M059J (cell line): ENCODE measurements around the gene CAMKK2. TPM values are rescaled to one million over a fixed set of nuclear protein-coding genes. Genes with fewer than 3 reads are reported as not detected.
"Not testable (repeated sequence)": the region's sequence is repeated elsewhere in the genome, so short reads cannot be mapped to it uniquely, and the experiment has no call there.

Experiments used
- DNase-seq: peaks from one replicate; pipeline ENCODE4 v3.0.0-alpha.2; 2012; ENCODE audit warnings: low read depth
- total RNA-seq: library from RNA; depleted of rRNA; stranded (reverse); fragments of >200 nt; shearing (Covaris generic); gene quantifications from 2 replicates; pipeline ENCODE4 v1.2.3, GENCODE V29; 2014

Gene CAMKK2
- total RNA-seq, 1 experiment from 2014 or later = 7.3 TPM

DNA sequence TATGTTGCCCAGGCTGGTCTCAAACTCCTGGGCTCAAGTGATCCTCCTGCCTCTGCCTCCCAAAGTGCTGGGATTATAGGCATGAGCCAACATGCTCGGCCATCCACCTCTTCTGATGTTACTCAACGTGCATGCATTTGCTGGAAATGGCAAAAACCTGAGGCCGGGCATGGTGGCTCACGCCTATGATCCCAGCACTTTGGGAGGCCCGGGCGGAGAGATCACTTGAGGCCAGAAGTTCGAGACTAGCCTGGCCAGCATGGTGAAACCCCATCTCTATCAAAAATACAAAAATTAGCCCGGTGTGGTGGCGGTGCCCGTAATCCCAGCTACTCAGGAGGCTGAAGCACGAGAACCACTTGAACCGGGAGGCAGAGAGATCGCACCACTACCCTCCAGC lies 1.9 kb upstream of the CAMKK2 start:
- DNase-seq = not testable (repeated sequence)

DNA sequence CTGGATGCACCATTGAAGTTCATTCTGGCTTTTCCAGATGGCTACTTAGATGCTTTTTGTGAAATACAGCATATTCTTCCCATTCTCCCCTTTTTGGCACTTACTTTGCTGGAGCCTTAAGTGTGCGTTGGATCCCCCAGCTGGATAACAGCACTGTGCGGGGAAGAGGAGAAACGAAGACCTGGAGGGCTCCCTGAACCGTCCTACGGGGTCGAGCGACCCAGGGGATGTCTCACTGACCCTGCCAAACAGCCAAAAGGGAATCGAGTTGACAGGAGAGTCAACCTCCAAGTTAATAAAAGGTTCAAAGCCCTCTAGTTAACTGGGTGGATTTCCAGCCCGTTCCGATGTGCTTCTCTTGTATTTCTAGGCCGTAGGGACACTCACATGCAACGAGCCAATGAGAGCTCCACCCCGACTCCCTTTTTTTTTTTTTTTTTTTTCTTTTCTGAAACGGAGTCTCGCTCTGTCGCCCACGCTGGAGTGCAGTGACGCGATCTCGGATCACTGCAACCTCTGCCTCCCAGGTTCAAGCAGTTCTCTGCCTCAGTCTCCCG lies 1.0 kb upstream of the CAMKK2 start:
- peak; percentile 8 for DNase-seq

DNA sequence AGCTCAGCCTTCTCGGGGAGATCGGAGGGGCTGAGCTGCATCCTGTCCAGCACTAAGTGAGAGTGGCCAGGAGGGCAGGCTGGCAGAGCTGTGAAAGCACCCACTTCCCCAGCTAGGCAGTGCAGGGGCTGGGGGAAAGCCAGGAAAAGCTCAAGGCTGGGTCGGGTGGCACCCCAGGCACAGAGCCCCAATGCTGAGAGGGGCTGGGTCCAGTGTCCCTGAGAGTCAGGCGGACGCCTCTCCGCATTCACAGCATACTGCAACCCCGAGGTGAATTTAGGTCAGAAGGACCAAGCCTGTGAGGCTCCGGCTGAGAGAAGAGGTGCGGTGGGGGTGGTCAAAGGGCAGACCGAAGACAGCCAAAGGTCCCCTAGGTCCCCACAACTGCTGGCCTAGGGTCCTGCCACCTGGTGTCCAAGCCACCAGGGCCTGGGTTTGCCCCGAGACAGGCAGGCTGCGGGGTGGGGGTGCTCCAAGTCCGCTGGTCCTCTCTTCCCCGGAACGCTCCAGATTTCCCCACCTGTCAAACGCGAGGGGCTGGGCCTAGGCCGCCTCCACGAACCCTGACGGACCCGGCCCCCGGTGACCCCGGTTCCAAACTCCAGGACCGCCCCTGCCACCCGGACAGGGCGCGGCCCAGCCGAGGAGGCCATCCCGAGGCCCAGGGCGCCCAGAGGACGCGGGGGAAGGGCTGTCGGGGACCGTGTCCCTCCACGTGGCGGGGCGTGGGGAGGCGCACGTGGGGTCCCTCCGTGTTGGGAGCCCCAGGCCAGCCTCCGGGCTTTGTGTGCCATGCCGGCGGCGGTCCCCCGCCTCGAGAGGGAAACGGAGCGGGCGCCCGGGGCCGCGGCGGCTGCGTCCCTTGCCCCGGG lies 527 bp downstream of the CAMKK2 start:
- peak; percentile 10 for DNase-seq

DNA sequence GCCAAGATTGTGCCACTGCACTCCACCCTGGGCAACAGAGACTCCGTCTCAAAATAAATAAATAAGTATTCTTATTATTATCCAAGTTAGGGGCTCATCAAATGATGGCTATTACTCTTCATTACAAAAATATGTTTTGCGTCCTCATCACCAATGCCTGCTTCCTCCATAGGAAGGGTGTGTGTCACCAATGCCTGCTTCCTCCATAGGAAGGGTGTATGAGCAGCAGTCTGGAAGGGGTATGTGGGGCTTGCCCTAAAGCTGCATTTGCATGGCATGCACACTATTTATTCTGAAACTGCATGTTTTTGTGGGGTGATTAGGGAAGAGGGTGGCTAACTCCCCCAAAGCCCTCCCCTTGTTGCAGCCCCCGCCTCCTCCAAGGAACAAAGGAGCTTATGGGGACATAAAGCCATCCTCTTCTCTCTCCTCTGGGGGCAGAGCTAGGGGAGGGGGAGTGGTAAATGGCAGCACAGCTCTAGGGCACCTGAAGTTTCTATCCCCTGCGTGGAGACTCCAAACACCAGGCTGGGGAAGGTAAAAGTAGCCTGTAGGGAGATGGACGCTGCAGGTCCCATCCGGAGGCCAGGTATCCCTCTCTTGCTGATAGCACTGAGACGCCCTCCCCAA lies 1.3 kb downstream of the CAMKK2 start:
- no peak for DNase-seq

DNA sequence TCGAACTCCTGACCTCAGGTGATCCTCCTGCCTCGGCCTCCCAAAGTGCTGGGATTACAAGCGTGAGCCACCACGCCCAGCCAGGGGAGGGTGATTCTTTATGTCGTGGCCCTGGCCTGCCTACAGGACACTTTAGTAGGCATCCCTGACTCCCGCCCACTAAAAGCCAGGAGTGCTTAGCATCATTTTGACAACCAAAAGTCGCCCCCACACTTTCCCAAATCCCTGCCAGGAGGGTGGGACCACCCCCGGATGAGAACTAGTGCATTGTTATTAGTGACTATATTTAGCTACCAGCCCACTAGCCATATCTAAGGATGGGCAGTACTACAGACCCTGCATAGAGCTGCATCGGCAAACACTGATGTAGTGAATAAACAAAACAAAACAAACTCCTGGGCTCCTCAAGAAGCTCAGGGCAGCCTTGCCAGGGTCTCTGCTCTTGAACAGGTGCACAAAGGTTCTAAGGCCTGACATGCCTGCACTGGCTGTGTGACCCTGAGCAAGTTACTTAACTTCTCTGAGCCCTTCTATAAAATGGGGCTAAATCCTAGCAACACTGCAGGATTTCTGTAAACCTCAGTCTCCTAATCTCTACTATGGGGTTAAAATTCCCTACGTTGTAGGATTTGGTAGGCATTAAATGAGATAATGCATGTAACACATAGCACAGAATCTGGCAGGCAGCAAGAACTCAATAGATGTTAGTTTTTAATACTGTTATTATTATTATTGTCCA lies 2.2 kb downstream of the CAMKK2 start:
- no peak for DNase-seq

DNA sequence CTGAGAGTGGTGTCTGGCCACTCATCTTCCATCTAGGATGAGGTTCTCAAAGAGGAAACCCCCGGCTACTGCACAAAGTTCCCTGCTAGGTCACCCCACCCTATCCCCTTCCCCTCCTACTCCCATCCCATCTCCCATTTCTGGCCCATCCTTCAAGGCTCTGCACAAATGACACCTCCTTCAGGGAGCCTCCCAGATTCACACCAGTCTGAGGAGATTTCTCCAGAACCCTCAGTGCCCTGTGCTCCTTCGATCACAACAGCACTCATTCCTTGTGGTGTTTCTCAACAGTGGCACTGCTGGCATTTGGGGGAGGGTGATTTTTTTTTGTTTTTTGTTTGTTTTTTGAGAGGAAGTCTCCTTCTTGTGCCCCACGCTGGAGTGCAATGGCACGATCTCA lies 2.9 kb downstream of the CAMKK2 start:
- DNase-seq = no peak

DNA sequence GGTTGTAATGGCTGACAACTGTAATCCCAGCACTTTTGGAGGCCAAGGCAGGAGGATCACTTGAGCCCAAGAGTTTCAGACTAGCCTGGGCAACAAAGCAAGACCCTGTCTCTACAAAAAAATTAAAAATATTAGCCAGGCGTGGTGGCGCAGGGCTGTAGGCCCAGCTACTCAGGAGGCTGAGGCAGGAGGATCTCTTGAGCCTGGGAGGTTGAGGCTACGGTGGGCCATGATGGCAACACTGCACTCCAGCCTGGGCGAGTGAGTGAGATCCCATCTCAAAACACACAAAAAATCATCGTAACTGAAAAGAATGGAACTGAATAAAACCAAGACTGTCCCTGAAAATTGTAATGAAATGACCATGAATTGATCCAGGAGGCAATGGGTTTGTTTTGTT lies 6.1 kb downstream of the CAMKK2 start:
- no peak for DNase-seq

DNA sequence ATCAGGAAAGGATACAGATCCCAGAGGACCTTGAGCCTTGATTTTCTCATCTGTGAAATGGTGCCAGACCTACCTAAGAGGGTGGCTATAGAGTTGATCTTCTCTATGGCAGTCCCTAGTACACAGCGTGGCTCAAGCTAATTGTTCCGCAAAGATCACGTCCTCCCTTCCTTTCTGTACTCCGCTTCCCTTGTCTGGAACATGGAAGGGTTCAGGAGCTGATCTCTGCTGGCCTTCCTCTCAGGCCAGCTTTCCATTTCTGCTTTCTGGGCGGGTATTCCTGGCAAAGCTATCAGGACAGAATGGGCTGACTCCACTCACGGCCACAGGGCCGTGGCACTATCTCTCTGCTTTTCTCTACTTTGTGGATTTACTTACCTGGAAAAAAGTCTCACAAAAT lies 6.5 kb downstream of the CAMKK2 start:
- no peak for DNase-seq

DNA sequence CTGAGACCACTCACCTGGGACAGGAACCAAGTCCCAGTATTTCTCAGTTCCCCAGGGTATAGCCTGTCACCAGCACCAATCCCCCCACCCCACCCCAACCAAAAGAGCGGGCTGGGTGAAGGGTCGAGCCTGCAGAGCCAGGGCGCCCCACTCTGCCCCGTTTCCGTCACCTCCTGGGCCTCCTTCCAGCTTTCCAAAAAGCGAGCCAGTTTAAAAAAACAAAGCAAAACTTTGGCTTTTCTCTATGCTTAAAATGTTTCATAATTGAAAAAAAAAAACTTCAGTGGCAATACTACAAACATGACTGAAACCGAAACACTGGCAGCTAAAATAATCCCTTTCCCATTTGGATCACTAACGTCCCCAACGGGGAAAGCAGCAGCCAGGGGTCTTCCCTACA lies 7.5 kb downstream of the CAMKK2 start:
- no peak for DNase-seq

DNA sequence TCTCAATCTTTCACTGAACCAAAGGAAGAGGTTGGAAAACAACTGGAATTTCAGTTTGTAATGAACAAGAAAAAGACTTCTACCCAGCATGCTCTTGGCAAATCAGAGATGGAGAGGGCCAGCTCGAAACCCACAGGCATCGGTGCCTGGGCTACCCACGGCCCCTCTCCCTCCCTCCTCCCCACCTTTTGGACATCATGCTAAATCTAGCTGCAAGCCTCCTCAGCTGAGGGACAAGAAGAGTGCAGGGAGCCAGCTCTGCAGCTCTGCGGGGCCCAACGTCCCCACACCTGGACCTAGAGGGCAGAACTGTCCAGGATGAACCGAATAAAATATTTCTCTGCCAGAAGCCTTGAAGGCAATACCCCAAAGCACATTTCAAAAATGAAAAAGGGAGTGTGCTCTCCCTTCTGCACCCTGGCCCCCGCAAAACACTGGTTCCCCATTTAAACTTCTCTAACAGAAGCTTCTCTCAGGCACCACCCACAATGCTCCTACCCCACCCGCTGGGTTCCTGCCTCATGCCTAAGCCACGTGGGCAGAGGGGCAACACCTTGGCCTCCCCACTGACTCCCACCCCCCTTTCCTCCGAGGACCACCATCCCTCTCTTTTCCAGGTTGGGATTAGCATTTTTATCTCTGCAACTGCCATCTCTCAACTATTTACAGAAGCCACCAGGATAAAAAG lies 8.2 kb downstream of the CAMKK2 start:
- DNase-seq = no peak

DNA sequence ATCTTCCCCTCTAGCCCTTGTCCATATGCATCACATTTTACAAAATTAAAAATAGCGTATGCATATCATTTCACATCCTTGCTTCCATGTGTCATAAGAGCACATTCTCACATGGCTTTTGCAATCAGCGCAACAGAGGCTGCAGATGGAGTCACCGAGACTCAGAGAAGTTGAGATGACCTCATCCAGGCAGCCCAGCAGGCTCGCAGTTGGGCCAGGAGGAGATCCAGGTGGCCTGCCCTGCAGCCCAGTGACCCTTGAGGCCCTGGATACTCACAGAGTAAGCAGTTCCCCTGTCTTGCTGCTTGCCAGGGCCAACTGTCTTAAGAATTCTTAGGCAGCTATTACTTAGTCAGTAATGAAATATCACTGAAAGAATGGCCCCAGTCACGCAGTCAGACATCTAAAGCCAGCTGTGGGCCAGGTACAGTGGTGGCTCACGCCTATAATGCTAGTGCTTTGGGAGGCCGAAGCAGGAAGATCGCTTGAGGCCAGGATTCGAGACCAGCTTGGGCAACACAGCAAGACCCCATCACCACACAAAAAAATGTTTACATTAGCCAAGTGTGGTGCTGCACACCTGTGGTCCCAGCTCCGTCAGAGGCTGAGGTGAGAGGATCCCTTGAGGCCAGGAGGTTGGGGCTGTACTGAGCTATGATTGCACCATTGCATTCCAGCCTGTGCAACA lies 9.1 kb downstream of the CAMKK2 start:
- DNase-seq = no peak

DNA sequence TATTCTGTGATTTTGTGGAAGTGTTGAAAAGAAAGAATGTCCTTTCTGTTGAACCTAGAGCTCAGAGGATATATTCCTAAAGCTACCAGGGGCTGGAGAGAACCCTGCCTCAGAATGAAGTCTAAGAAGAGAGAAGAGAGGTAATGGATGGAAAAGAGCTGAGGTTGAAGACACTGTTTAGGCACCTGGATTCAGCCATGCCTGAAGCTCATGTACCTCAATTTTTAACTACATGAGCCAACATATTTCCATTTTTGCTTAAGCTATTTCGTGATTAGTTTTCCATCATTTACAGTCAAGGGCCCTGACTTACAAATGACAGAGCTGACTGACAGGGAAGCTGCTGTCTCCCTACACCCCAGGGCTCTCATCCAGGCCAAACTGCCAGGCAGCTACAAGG lies 10.7 kb downstream of the CAMKK2 start:
- no peak for DNase-seq

DNA sequence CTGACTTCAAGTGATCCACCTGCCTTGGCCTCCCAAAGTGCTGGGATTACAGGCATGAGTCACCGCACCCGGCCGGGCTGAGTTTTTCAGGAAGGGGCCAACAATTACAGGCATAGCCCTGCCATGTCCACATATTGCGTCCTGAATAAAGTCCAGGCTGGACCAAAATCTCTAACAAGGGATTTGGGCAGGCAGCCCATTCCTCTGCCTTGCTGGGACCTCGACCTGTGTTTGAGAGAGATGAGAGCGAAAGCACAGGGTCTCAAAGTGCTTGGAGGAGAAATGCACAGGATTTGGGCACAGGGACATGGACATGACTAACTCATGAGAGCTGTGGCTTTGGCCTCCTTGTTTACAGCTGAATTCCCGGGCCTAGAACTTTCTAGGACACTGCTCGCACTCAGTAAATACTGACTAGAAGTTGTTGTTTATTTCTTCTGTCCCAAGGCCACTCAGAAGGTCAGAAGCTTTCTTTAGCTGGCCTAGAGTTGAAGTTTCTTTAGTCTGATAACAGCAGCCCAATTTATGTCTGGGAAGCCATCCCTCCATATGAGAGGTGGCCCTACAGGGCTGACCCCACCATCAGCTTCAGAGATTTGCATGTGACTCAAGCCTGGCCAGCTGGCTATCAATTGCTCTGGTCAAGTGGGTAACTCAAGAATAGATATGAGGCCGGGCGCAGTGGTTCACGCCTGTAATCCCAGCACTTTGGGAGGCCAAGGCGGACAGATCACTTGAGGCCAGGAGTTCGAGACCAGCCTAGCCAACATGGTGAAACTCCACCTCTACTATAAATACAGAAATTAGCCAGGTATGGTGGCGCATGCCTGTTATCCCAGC lies 11.7 kb downstream of the CAMKK2 start:
- no peak for DNase-seq

DNA sequence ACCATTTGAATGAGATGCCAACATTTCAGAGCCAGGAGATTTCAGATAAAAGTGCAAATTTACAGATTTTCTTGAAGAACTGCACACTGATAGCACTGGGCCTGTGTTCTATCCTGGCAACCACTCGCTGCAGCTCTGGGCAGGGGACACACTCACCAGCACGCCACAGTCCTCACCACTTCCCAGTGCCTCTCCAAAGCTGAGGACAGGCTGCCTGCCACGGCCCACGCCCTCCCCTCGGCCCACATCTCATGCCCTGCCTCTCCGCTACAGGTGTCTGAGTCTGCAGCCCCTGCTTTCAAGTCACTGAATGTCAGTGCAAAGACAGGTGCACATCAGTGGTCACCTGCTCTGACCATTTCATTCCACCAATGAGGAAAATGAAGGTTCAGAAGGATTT lies 12.7 kb downstream of the CAMKK2 start:
- no peak for DNase-seq

DNA sequence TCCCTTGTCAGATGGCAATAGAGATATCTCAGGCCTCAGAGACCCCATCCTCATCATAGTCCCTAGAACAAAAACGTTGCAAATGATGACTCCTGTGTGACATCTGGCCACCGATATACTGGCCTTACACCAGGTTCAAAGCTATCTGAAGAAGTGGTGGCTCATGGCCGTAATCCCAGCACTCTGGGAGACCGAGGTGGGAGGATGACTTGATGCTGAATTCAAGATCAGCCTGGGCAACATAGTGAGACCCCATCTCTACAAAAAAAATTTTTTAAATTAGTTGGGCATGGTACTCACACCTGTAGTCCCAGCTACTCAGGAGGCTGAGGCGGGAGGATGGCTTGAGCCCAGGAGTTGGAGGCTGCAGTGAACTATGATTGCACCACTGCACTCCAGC lies 13.1 kb downstream of the CAMKK2 start:
- no peak for DNase-seq

DNA sequence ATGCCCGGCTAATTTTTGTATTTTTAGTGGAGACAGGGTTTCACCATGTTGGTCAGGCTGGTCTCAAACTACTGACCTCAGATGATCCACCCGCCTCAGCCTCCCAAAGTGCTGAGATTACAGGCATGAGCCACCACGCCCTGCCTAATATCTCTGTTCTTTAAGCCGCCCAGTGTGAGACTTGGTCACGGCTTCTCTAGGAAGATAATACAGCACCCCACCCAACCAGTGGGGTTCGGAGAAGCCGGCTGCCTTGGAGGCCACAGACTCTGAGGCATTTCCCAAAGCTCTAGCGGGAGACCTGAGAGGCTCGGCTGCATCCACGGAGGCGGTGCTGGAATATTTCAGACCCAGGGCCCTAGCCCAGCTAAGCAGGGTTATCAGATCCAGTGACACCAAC lies 13.6 kb downstream of the CAMKK2 start:
- not testable (repeated sequence) for DNase-seq

DNA sequence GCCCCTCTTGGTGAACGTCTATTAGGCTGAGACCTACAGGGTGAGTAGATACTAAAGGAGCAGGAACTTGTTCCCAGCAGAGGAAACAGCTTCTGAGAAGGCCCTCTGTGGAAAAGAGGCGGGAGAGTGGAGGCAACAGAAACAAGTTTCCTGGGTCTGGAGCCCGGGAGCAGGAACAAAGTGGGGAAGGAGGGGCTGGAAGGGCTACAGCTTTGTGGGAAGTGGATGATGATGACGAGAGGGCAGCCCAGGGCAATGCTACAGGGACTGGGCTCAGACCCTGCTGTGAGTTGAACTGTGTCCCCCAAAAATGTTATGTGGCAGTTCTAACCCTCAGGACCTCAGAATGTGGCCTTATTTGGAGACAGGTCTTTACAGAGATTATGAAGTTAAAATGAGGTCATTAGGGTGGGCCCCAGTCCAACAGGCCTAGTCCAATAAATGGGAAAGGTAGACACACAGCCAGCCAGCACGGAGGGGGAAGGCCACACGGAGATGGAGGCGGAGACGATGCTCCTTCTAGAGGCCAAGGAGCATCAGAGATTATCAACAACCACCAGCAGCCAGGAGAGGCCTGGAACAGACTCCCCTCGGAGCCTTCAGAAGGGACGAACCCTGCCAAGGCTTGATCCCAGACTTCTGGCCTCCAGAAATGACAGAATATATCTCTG lies 14.3 kb downstream of the CAMKK2 start:
- DNase-seq = no peak

DNA sequence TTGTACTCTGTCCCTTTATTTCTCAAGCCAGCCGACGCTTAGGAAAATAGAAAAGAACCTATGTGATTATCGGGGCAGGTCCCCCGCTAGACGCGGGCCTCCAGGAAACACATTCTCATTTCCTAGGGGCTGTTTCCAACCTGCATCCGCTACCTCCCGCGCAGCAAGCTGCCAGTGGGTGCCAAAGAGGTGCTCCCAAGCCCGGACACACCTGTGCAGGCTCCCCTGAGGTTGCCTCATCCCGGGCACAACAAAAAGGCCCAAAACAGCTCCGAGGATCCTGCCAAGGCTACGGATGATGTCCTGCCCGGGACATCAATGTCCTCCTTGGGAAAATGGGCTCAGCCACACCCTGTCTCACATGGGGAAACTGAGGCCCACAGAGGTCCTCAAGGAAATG lies 15.4 kb downstream of the CAMKK2 start:
- DNase-seq = not testable (repeated sequence)

DNA sequence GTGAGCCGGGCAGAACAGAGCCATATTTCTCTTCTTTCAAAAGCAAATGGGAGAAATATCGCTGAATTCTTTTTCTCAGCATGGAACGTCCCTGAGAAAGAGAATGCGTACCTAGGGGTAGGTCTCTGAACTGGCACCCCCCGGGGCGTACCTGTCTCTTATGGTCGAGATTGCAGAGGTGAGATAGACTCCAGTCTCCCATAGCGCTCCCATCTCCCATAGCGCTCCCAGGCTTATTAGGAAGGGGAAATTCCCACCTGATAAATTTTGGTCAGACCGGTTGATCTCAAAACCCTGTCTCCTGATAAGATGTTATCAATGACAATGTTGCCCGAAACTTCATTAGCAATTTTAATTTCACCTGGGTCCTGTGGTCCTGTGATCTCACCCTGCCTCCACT lies 16.0 kb downstream of the CAMKK2 start:
- DNase-seq = not testable (repeated sequence)

DNA sequence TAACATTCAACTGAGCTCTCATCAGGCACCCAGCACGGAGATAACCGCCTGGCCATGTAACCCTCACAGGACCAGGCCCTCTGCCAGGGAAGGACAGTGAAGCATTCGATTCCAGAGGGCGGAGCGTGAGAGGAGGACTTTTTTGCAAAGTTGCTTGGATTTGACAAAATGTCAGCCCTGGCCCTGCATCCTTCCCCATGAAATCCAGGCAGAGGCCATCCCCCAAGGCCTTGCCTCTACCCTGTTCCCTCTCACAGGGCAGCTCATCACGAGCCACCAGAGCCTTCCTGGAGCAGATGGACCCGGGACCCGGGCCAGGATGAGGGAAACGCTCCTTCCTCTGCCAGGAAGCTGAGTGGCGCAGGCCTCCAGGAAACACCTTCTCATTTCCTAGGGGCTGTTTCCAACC lies 17.0 kb downstream of the CAMKK2 start:
- no peak for DNase-seq
